Renal cortex interstitium (tissue), 11 donors: ENCODE measurements around the gene CERK. TPM values are rescaled to one million over a fixed set of nuclear protein-coding genes. Genes with fewer than 3 reads are reported as not detected.

Source experiments
- DNase-seq, 11 donors: peaks; one replicate each; pipeline ENCODE4 v3.0.0-alpha.2; 2013; ENCODE audit warnings: low read depth in 9 of 11, low spot score in 4 of 11; ENCODE audit errors: extremely low read depth in 1 of 11
- polyA plus RNA-seq, 3 donors: library from polyadenylated mRNA; unstranded; fragments of 120-200 nt; gene quantifications; one replicate each; pipeline ENCODE4 v1.2.1, GENCODE V29; 2013; ENCODE audit not compliant: insufficient read length in 3 of 3

CERK gene
- polyA plus RNA-seq, 3 donors, result 47.2 to 56.6 (median 51.0) TPM

GRCh38 chr22:46754110-46754799 lies 16.2 kb upstream of the CERK start:
- DNase-seq, result no peak

- no peak for DNase-seq
Observed at GRCh38 chr22:46753761-46754109, 15.7 kb upstream of the CERK start.

- no peak for DNase-seq
Observed at GRCh38 chr22:46753360-46753759, 15.3 kb upstream of the CERK start.

- DNase-seq, result no peak
Observed at GRCh38 chr22:46752988-46753310, 14.9 kb upstream of the CERK start.

GRCh38 chr22:46752286-46752987 lies 14.4 kb upstream of the CERK start:
- DNase-seq, result no peak

- no peak for DNase-seq
Observed at GRCh38 chr22:46750863-46751443, 12.9 kb upstream of the CERK start.

GRCh38 chr22:46750530-46750800 lies 12.4 kb upstream of the CERK start:
- DNase-seq, result no peak

- DNase-seq, result no peak
Observed at GRCh38 chr22:46749682-46750529, 11.9 kb upstream of the CERK start.

GRCh38 chr22:46748908-46749675 lies 11.0 kb upstream of the CERK start:
- DNase-seq, result no peak

GRCh38 chr22:46748206-46748907 lies 10.3 kb upstream of the CERK start:
- DNase-seq, result no peak

GRCh38 chr22:46747646-46748045 lies 9.6 kb upstream of the CERK start:
- no peak for DNase-seq

- no peak for DNase-seq
Observed at GRCh38 chr22:46746620-46747019, 8.6 kb upstream of the CERK start.

GRCh38 chr22:46746192-46746591 lies 8.1 kb upstream of the CERK start:
- no peak for DNase-seq

GRCh38 chr22:46744581-46744980 lies 6.5 kb upstream of the CERK start:
- no peak for DNase-seq

GRCh38 chr22:46742576-46743221 lies 4.6 kb upstream of the CERK start:
- no peak for DNase-seq

GRCh38 chr22:46741974-46742519 lies 4.0 kb upstream of the CERK start:
- no peak for DNase-seq

- no peak for DNase-seq
Observed at GRCh38 chr22:46740910-46741780, 3.1 kb upstream of the CERK start.
